GM12878 (cell line): Measurements from ENCODE around the gene PRKCB. TPM values are rescaled to one million over a fixed set of nuclear protein-coding genes. Genes with fewer than 3 reads are reported as not detected.

ENCODE experiments used
- ATAC-seq: fragments of 200-7000 bp; cut with Tn5 transposase; 3 replicates; pipeline ENCODE4 v1.9.1; 2020; ENCODE audit warnings: mild to moderate bottlenecking, moderate library complexity
- BruUV-seq: library from RNA; stranded (reverse); fragments of 400-500 nt; replicated peaks from 2 replicates; lab custom pipeline; 2021; lab: Mats Ljungman, UMichigan
- CTCF ChIA-PET: fragments of 300-600 bp; sonication (Branson Sonifier 250); formaldehyde crosslinking; extraction: SDS; loops from one replicate; lab custom pipeline; 2021; ENCODE audit warnings: inconsistent platforms; lab: Yijun Ruan, JAX
- POLR2A ChIA-PET: fragments of 350-600 bp; formaldehyde crosslinking; extraction: SDS; loops from one replicate; lab custom pipeline; 2021; ENCODE audit warnings: inconsistent platforms; lab: Charles Lee
- RAD21 ChIA-PET: fragments of 300-600 bp; sonication (Branson Sonifier 250); formaldehyde crosslinking; loops from one replicate; lab custom pipeline; 2023; ENCODE audit warnings: antibody characterized with exemption; ENCODE audit not compliant: unreplicated experiment; lab: Charles Lee
- SMC1A ChIA-PET: fragments of 300-600 bp; sonication (Branson Sonifier 250); formaldehyde crosslinking; loops from one replicate; lab custom pipeline; 2023; ENCODE audit not compliant: unreplicated experiment, uncharacterized antibody; lab: Charles Lee
- DNase-seq: peaks from one replicate; pipeline ENCODE4 v3.0.0-alpha.2; 2011; ENCODE audit warnings: low read depth, low spot score
- FAIRE-seq: peaks from 3 replicates; lab custom pipeline; 2011; peaks lifted over from hg19 to GRCh38; lab: Jason Lieb, UNC
- H2AFZ ChIP-seq: 2 replicates; pipeline ENCODE4 v1.6.0; 2011; ENCODE audit warnings: low read depth, low read length, control low read depth; ENCODE audit not compliant: control insufficient read depth
- H3K27ac ChIP-seq: 2 replicates; pipeline ENCODE4 v1.5.1; 2011; ENCODE audit warnings: control low read depth; ENCODE audit not compliant: control insufficient read depth, insufficient read depth
- H3K27me3 ChIP-seq, 2 experiments: replicated peaks in 1 of 2; 2 replicates each; pipeline versions ENCODE4 v1.6.0 to v1.6.1; 2011; ENCODE audit warnings: low read length in 1 of 2; ENCODE audit not compliant: control insufficient read depth in 2 of 2, insufficient read depth in 2 of 2
- H3K36me3 ChIP-seq, 2 experiments: 2 replicates each; pipeline ENCODE4 v1.5.1; 2011; ENCODE audit warnings: low read length in 1 of 2; ENCODE audit not compliant: control insufficient read depth in 2 of 2, insufficient read depth in 2 of 2
- H3K4me1 ChIP-seq: 2 replicates; pipeline ENCODE4 v1.6.1; 2011; ENCODE audit warnings: mild to moderate bottlenecking, low read length, moderate library complexity, mixed read lengths; ENCODE audit not compliant: control insufficient read depth, insufficient read depth
- H3K4me2 ChIP-seq: 2 replicates; pipeline ENCODE4 v1.6.0; 2011; ENCODE audit warnings: control low read depth; ENCODE audit not compliant: control insufficient read depth, insufficient read depth
- H3K4me3 ChIP-seq: fragments of 200-600 bp; sonication (generic); 2 replicates; pipeline ENCODE4 v1.5.1; 2016
- H3K79me2 ChIP-seq: 2 replicates; pipeline ENCODE4 v1.6.0; 2011; ENCODE audit warnings: low read length; ENCODE audit not compliant: control insufficient read depth, insufficient read depth
- H3K9ac ChIP-seq: 2 replicates; pipeline ENCODE4 v1.8.0; 2011; ENCODE audit warnings: low read length, control low read depth, mixed read lengths; ENCODE audit not compliant: control insufficient read depth, insufficient read depth
- H3K9me3 ChIP-seq: replicated peaks from 3 replicates; pipeline ENCODE4 v1.5.1; 2011; ENCODE audit warnings: mild to moderate bottlenecking, low read length; ENCODE audit not compliant: control insufficient read depth, insufficient read depth
- H4K20me1 ChIP-seq: 2 replicates; pipeline ENCODE4 v1.6.0; 2011; ENCODE audit not compliant: control insufficient read depth, insufficient read depth
- ESRRA ChIP-seq: IDR thresholded peaks from 2 replicates; pipeline ENCODE4 v1.6.1; 2012; ENCODE audit warnings: mild to moderate bottlenecking, low read length, improper control_type of control experiment
- NBN ChIP-seq: fragments of 450-650 bp; IDR thresholded peaks from 2 replicates; pipeline ENCODE4 v1.6.1; 2016
- NRF1 ChIP-seq: conservative IDR thresholded peaks from 2 replicates; pipeline ENCODE4 v1.6.1; 2011; ENCODE audit warnings: mild to moderate bottlenecking, low read depth, low read length, improper control_type of control experiment
- POLR2A ChIP-seq: IDR thresholded peaks from 2 replicates; pipeline ENCODE4 v1.6.1; 2011; ENCODE audit warnings: low read depth, mild to moderate bottlenecking, low read length
- POU2F2 ChIP-seq: IDR thresholded peaks from 3 replicates; pipeline ENCODE4 v1.6.1; 2011; ENCODE audit warnings: low read depth, mild to moderate bottlenecking, low read length, borderline replicate concordance
- RBBP5 ChIP-seq: fragments of 200-600 bp; sonication (generic); conservative IDR thresholded peaks from 2 replicates; pipeline ENCODE4 v1.6.1; 2016
- SRF ChIP-seq, 2 experiments: IDR thresholded peaks; 2 replicates each; pipeline ENCODE4 v1.6.1; 2011; ENCODE audit warnings: low read depth in 2 of 2, low read length in 2 of 2, mild to moderate bottlenecking in 1 of 2, moderate library complexity in 1 of 2
- WGBS: methylation state at CpG from one replicate; pipeline ENCODE4 v1.1.6; 2016; ENCODE audit warnings: low lambda C conversion rate; ENCODE audit not compliant: insufficient replicate concordance, insufficient coverage; ENCODE audit errors: missing lambda C conversion rate; 5-methylcytosine and 5-hydroxymethylcytosine counted together
- in situ Hi-C: fragments of 300-500 bp; cut with MboI; formaldehyde crosslinking; loops from 9 replicates; pipeline ENCODE4 v1.14.3; 2018; ENCODE audit warnings: mixed read lengths
- intact Hi-C: fragments of 100-400 bp; cut with micrococcal nuclease; formaldehyde crosslinking; loops from one replicate; pipeline ENCODE4 v1.14.2; 2022; ENCODE audit not compliant: unreplicated experiment
- polyA plus RNA-seq, 11 experiments: library from polyadenylated mRNA; depleted of rRNA in 4 of 11; unstranded in 6 of 11; stranded (reverse) in 5 of 11; fragments of >200 nt; fragmentation: Nextera tagmentation in 4 of 11; fragmentation: Illumina TruSeq in 1 of 11; extraction: Ambion mirVana in 4 of 11; extraction: Trizol in 1 of 11; gene quantifications; 1 replicate in 1 of 11; 2 replicates in 10 of 11; pipeline versions ENCODE4 v1.2.1 to v1.2.3, GENCODE V29; 2011 to 2016; ENCODE audit warnings: inconsistent platforms in 2 of 11, missing spikeins in 2 of 11, low read depth in 1 of 11
- total RNA-seq, 4 experiments: library from RNA; depleted of rRNA in 3 of 4; stranded (reverse); fragments of >200 nt in 3 of 4; fragmentation: Illumina TruSeq in 1 of 4; extraction: Trizol in 1 of 4; gene quantifications; 2 replicates each; pipeline versions ENCODE4 v1.2.1 to v1.2.3, GENCODE V29; 2013 to 2021

The PRKCB gene
- total and polyA plus RNA-seq, 10 of the 15 experiments (the other 5 are each of a cell fraction or from before 2014, with no cell fraction given) = 21.4 to 158 (median 97.3) TPM

DNA sequence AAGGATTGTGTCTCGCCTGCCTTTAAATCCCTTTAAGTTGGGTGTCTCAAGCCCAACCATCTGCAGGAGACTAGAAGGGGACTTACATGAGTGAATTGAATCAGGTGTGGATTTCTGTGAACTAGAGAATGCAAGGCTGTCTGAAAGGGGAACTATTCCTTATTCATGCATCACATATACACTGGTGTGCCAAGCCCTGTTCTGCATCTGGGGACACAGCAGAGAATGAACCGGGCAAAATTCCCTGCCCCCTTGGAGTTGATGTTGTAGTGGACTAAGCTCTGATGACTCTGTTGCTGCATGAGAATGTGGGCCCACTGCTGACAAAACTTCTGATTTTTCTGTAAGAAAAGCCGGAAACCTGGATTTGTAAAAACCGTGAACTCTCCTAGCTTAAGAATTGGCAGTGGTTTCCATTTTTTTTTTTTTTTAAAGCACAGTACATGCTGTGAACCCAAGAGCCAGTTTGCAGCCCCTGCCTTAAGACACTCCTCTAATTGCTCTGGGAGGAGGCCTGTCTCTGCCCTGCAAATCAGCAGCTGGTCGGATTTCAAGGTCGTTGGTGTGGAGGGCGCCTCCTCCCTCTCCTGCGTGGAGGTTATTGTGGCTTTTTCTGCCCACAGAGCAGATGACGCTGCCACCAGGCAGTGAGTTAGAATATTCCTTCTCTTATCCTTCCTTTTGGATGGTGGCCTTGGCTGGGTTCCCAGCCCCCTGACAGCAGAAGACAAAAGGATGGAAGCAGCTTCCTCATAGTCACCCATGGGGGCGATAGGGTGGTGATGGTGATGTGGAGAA, 131.0 kb downstream of the PRKCB start:
- Histone ChIP-seq H3K27me3 (no peaks in the 10 kb centered on the region), H3K4me1 (peaks cover 26% of the 10 kb centered on the region), H3K9ac (no peak overlapping the region), H3K27ac (no peak overlapping the region), H3K79me2 (peaks cover 25% of the 10 kb centered on the region), H3K9me3 (no peaks in the 10 kb centered on the region), H3K4me2 (no peak overlapping the region), H2AFZ (no peak overlapping the region), H3K36me3 (peaks cover 18 to 43% of the 10 kb centered on the region in 2 experiments), H4K20me1 (peaks cover 10% of the 10 kb centered on the region), H3K4me3 (no peak overlapping the region)
- ChIA-PET SMC1A (interaction anchor here (0.7 to 1.5 kb wide), 5 partner anchors 18 to 145 kb away, joined by 3 to 5 read pairs (median 3); no protein-coding TSS in a partner anchor), RAD21 (interaction anchor here (0.8 kb wide), 1 partner anchor 114 kb away, joined by 4 read pairs; no protein-coding TSS in a partner anchor), POLR2A (no interaction called here), CTCF (interaction anchor here (0.6 to 1.9 kb wide), 7 partner anchors 13 to 163 kb away, joined by 3 to 6 read pairs (median 4); no protein-coding TSS in a partner anchor)
- in situ Hi-C loops = no loop called here
- intact Hi-C loops = no loop called here
- peak; percentile 54 for ATAC-seq
- FAIRE-seq = no peak
- no peak for DNase-seq
- 71% methylated on average over 10 of the region's 10 CpGs for WGBS
- TF ChIP-seq POU2F2 = no peak
- no peak for TF ChIP-seq ESRRA
- TF ChIP-seq NRF1 = no peak
- no peak for TF ChIP-seq NBN
- TF ChIP-seq RBBP5 = no peak
- no TSS peak for BruUV-seq

GRCh38 chr16:23967775-23968174, 132.0 kb downstream of the PRKCB start:
- in situ Hi-C loops = no loop called here
- Histone ChIP-seq H3K36me3 (peaks cover 18 to 42% of the 10 kb centered on the region in 2 experiments), H3K27ac (no peak overlapping the region), H3K27me3 (no peaks in the 10 kb centered on the region), H3K4me2 (no peak overlapping the region), H3K9ac (no peak overlapping the region), H3K79me2 (peaks cover 31% of the 10 kb centered on the region), H2AFZ (no peak overlapping the region), H3K4me1 (peaks cover 26% of the 10 kb centered on the region)
- CTCF ChIA-PET = interaction anchor here (0.7 to 1.5 kb wide), 5 partner anchors 9 to 164 kb away, joined by 3 to 6 read pairs (median 4); no protein-coding TSS in a partner anchor
- no TSS peak for BruUV-seq
- DNase-seq (no peak), FAIRE-seq (no peak)
- RAD21 ChIA-PET = interaction anchor here (0.8 kb wide), 1 partner anchor 128 kb away, joined by 3 read pairs; no protein-coding TSS in a partner anchor
- POLR2A ChIA-PET = no interaction called here
- SMC1A ChIA-PET = interaction anchor here (0.6 to 1.7 kb wide), 5 partner anchors 11 to 164 kb away, joined by 3 to 5 read pairs (median 4); no protein-coding TSS in a partner anchor
- TF ChIP-seq POLR2A (no peak), SRF (IDR thresholded peaks at IDR 0.05; ENCODE audit: low read depth in 2 of 2, low read length in 2 of 2) (0 out of 4 replicates have a peak, but pooled peaks of 1 of the 2 experiments have one; percentile 46)
- TF ChIP-seq, all 136 proteins: peak for 1
- 75% methylated on average over 6 of the region's 6 CpGs for WGBS
- Histone ChIP-seq H3K9me3 (no peaks in the 10 kb centered on the region), H4K20me1 (peaks cover 10% of the 10 kb centered on the region), H3K4me3 (no peak overlapping the region)
- intact Hi-C loops = no loop called here
- no peak for ATAC-seq
